GM23338 (cell line): ENCODE results near the gene LDB3. TPM values are rescaled to one million over a fixed set of nuclear protein-coding genes. Genes with fewer than 3 reads are reported as not detected.
A peak's percentile ranks its signal among the peaks of the same experiment; 100 is the strongest.

Experiments
- ATAC-seq: fragments of 200-7000 bp; cut with Tn5 transposase; 3 replicates; pipeline ENCODE4 v1.9.1; 2020
- DNase-seq: peaks from one replicate; pipeline ENCODE4 v3.0.0-alpha.2; 2015; ENCODE audit warnings: low spot score
- H2AFZ ChIP-seq: fragments of 200-600 bp; sonication (generic); 2 replicates; pipeline ENCODE4 v1.8.0; 2016; ENCODE audit warnings: antibody characterized with exemption, mild to moderate bottlenecking, moderate library complexity
- H3F3A ChIP-seq: fragments of 200-600 bp; sonication (generic); replicated peaks from 2 replicates; pipeline ENCODE4 v1.8.0; 2017; ENCODE audit warnings: antibody characterized with exemption, mixed run types, low read depth
- H3K27ac ChIP-seq: fragments of 200-600 bp; sonication (generic); 2 replicates; pipeline ENCODE4 v1.6.1; 2016; ENCODE audit warnings: low read depth
- H3K27me3 ChIP-seq: fragments of 200-600 bp; sonication (generic); 2 replicates; pipeline ENCODE4 v1.8.0; 2016; ENCODE audit warnings: mild to moderate bottlenecking, mixed run types, moderate library complexity; ENCODE audit not compliant: insufficient read depth
- H3K36me3 ChIP-seq: fragments of 200-600 bp; sonication (generic); 2 replicates; pipeline ENCODE4 v1.8.0; 2016; ENCODE audit warnings: mild to moderate bottlenecking; ENCODE audit not compliant: insufficient read depth
- H3K4me1 ChIP-seq: fragments of 200-600 bp; sonication (generic); 2 replicates; pipeline ENCODE4 v1.8.0; 2016; ENCODE audit warnings: mild to moderate bottlenecking, moderate library complexity; ENCODE audit not compliant: insufficient read depth
- H3K4me2 ChIP-seq: fragments of 200-600 bp; sonication (generic); 2 replicates; pipeline ENCODE4 v1.7.1; 2017; ENCODE audit warnings: mixed run types
- H3K4me3 ChIP-seq: fragments of 200-600 bp; sonication (generic); 2 replicates; pipeline ENCODE4 v1.6.1; 2016; ENCODE audit warnings: mixed run types
- H3K79me2 ChIP-seq: fragments of 200-600 bp; sonication (generic); replicated peaks from 2 replicates; pipeline ENCODE4 v1.8.0; 2017; ENCODE audit warnings: mild to moderate bottlenecking; ENCODE audit not compliant: insufficient read depth
- H3K9me2 ChIP-seq: fragments of 200-600 bp; sonication (generic); 2 replicates; pipeline ENCODE4 v1.8.0; 2017; ENCODE audit not compliant: insufficient read depth
- H4K20me1 ChIP-seq: fragments of 200-600 bp; sonication (generic); replicated peaks from 2 replicates; pipeline ENCODE4 v1.8.0; 2017; ENCODE audit warnings: mild to moderate bottlenecking; ENCODE audit not compliant: insufficient read depth
- H3K27ac Mint-ChIP-seq: 2 replicates; pipeline ENCODE4 v1.8.0; 2020; ENCODE audit warnings: inconsistent platforms, mild to moderate bottlenecking, moderate library complexity, mixed read lengths
- H3K27me3 Mint-ChIP-seq: 3 replicates; pipeline ENCODE4 v1.8.0; 2022; ENCODE audit warnings: low read depth, mild to moderate bottlenecking, moderate library complexity, mixed read lengths, inconsistent platforms; ENCODE audit not compliant: insufficient read depth, poor library complexity
- H3K36me3 Mint-ChIP-seq: 3 replicates; pipeline ENCODE4 v1.8.0; 2021; ENCODE audit warnings: low read depth, mild to moderate bottlenecking, inconsistent platforms, moderate library complexity, mixed read lengths
- H3K4me1 Mint-ChIP-seq: 3 replicates; pipeline ENCODE4 v1.8.0; 2020; ENCODE audit warnings: mild to moderate bottlenecking, inconsistent platforms, mixed read lengths
- H3K4me3 Mint-ChIP-seq: 3 replicates; pipeline ENCODE4 v1.8.0; 2021; ENCODE audit warnings: moderate library complexity, mild to moderate bottlenecking, inconsistent platforms, mixed read lengths
- H3K9me3 Mint-ChIP-seq: 3 replicates; pipeline ENCODE4 v1.8.0; 2020; ENCODE audit warnings: moderate library complexity, mild to moderate bottlenecking, inconsistent platforms, mixed read lengths
- CREB1 ChIP-seq: fragments of 250-450 bp; sonication (Bioruptor Pico); IDR thresholded peaks from 2 replicates; pipeline ENCODE4 v1.5.0; 2020; ENCODE audit warnings: low read depth, mild to moderate bottlenecking, moderate library complexity
- CTCF ChIP-seq, 2 experiments: fragments of 200-600 bp in 1 of 2; sonication (generic) in 1 of 2; conservative IDR thresholded peaks; 2 replicates each; pipeline versions ENCODE4 v1.5.1 to v1.6.1; 2016 to 2017; ENCODE audit warnings: antibody characterized with exemption in 2 of 2, low read depth in 2 of 2, mild to moderate bottlenecking in 2 of 2, moderate library complexity in 1 of 2
- ETS1 ChIP-seq: IDR thresholded peaks from 2 replicates; pipeline ENCODE4 v1.6.1; 2016; ENCODE audit warnings: antibody characterized with exemption
- EZH2 ChIP-seq: fragments of 200-600 bp; sonication (generic); IDR thresholded peaks from one replicate; pipeline ENCODE4 v1.8.0; 2017; ENCODE audit warnings: antibody characterized with exemption, mild to moderate bottlenecking, low read depth; ENCODE audit not compliant: unreplicated experiment
- EZH2phosphoT487 ChIP-seq: fragments of 200-600 bp; sonication (generic); IDR thresholded peaks from one replicate; pipeline ENCODE4 v1.8.1; 2018; ENCODE audit warnings: antibody characterized with exemption; ENCODE audit not compliant: unreplicated experiment
- JUNB ChIP-seq: IDR thresholded peaks from one replicate; pipeline ENCODE4 v1.6.1; 2016; ENCODE audit warnings: antibody characterized with exemption; ENCODE audit not compliant: unreplicated experiment
- NANOG ChIP-seq: IDR thresholded peaks from 2 replicates; pipeline ENCODE4 v1.6.1; 2016; ENCODE audit warnings: antibody characterized with exemption, borderline replicate concordance
- POLR2AphosphoS5 ChIP-seq: IDR thresholded peaks from 2 replicates; pipeline ENCODE4 v1.6.1; 2016; ENCODE audit warnings: antibody characterized with exemption, low read depth
- STAT1 ChIP-seq: IDR thresholded peaks from one replicate; pipeline ENCODE4 v1.6.1; 2016; ENCODE audit warnings: antibody characterized with exemption; ENCODE audit not compliant: unreplicated experiment
- ZNF114 ChIP-seq: fragments of 250-450 bp; sonication (Bioruptor Pico); IDR thresholded peaks from 2 replicates; pipeline ENCODE4 v1.5.0; 2020; ENCODE audit warnings: mild to moderate bottlenecking, moderate library complexity
- ZNF331 ChIP-seq: fragments of 250-450 bp; sonication (Bioruptor Pico); IDR thresholded peaks from 2 replicates; pipeline ENCODE4 v1.5.0; 2020; ENCODE audit warnings: low read depth, mild to moderate bottlenecking, moderate library complexity
- polyA plus RNA-seq: library from polyadenylated mRNA; unstranded; fragments of >200 nt; fragmentation: Nextera tagmentation; extraction: Ambion mirVana; gene quantifications from 2 replicates; pipeline ENCODE4 v1.2.1, GENCODE V29; 2016
- total RNA-seq: library from RNA; depleted of rRNA; stranded (reverse); fragments of >200 nt; shearing (Covaris generic); gene quantifications from 2 replicates; pipeline ENCODE4 v1.2.3, GENCODE V29; 2014
- TF ChIP-seq, protein P1 (sequence below): IDR thresholded peaks from one replicate; pipeline ENCODE4 v1.6.1; 2018; ENCODE audit warnings: antibody characterized with exemption; ENCODE audit not compliant: unreplicated experiment
- TF ChIP-seq, protein P2 (sequence below): fragments of 250-450 bp; sonication (Bioruptor Pico); IDR thresholded peaks from 2 replicates; pipeline ENCODE4 v1.5.0; 2020; ENCODE audit warnings: mild to moderate bottlenecking, moderate library complexity

LDB3 gene
- total and polyA plus RNA-seq, 2 experiments from 2014 or later, result 0.14 to 0.16 TPM

GRCh38 chr10:86715156-86715795 is 47.0 kb downstream of the LDB3 start:
- Histone ChIP-seq H2AFZ (peak overlapping the region; percentile 76; the same call in 1 of the 2 replicates), H3K4me3 (no peak overlapping the region), H3K9me2 (no peaks in the 10 kb centered on the region), H4K20me1 (no peaks in the 10 kb centered on the region), H3K4me1 (peaks cover 22% of the 10 kb centered on the region), H3K27ac (no peak overlapping the region), H3K79me2 (no peaks in the 10 kb centered on the region), H3K4me2 (no peak overlapping the region), H3K27me3 (no peaks in the 10 kb centered on the region), H3F3A (peaks cover 12% of the 10 kb centered on the region; the same call in 1 of the 2 replicates), H3K36me3 (no peaks in the 10 kb centered on the region)
- no peak overlapping the region for H3K27ac Mint-ChIP-seq
- H3K27me3 Mint-ChIP-seq, result peaks cover 19% of the 10 kb centered on the region
- no peaks in the 10 kb centered on the region; the same call in 2 of the 3 replicates for H3K9me3 Mint-ChIP-seq
- no peak for ATAC-seq
- peaks cover 30% of the 10 kb centered on the region for H3K4me1 Mint-ChIP-seq
- DNase-seq, result no peak
- no peak overlapping the region for H3K4me3 Mint-ChIP-seq
- TF ChIP-seq NANOG, result no peak
- no peak for TF ChIP-seq ZNF331
- no peak for TF ChIP-seq CREB1 (CRISPR knock-in tag)
- no peak for TF ChIP-seq ETS1
- no peak for TF ChIP-seq POLR2AphosphoS5
- TF ChIP-seq ZNF114 (CRISPR knock-in tag), result no peak
- TF ChIP-seq, protein P1, sequence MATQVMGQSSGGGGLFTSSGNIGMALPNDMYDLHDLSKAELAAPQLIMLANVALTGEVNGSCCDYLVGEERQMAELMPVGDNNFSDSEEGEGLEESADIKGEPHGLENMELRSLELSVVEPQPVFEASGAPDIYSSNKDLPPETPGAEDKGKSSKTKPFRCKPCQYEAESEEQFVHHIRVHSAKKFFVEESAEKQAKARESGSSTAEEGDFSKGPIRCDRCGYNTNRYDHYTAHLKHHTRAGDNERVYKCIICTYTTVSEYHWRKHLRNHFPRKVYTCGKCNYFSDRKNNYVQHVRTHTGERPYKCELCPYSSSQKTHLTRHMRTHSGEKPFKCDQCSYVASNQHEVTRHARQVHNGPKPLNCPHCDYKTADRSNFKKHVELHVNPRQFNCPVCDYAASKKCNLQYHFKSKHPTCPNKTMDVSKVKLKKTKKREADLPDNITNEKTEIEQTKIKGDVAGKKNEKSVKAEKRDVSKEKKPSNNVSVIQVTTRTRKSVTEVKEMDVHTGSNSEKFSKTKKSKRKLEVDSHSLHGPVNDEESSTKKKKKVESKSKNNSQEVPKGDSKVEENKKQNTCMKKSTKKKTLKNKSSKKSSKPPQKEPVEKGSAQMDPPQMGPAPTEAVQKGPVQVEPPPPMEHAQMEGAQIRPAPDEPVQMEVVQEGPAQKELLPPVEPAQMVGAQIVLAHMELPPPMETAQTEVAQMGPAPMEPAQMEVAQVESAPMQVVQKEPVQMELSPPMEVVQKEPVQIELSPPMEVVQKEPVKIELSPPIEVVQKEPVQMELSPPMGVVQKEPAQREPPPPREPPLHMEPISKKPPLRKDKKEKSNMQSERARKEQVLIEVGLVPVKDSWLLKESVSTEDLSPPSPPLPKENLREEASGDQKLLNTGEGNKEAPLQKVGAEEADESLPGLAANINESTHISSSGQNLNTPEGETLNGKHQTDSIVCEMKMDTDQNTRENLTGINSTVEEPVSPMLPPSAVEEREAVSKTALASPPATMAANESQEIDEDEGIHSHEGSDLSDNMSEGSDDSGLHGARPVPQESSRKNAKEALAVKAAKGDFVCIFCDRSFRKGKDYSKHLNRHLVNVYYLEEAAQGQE, result no peak
- TF ChIP-seq, protein P2, sequence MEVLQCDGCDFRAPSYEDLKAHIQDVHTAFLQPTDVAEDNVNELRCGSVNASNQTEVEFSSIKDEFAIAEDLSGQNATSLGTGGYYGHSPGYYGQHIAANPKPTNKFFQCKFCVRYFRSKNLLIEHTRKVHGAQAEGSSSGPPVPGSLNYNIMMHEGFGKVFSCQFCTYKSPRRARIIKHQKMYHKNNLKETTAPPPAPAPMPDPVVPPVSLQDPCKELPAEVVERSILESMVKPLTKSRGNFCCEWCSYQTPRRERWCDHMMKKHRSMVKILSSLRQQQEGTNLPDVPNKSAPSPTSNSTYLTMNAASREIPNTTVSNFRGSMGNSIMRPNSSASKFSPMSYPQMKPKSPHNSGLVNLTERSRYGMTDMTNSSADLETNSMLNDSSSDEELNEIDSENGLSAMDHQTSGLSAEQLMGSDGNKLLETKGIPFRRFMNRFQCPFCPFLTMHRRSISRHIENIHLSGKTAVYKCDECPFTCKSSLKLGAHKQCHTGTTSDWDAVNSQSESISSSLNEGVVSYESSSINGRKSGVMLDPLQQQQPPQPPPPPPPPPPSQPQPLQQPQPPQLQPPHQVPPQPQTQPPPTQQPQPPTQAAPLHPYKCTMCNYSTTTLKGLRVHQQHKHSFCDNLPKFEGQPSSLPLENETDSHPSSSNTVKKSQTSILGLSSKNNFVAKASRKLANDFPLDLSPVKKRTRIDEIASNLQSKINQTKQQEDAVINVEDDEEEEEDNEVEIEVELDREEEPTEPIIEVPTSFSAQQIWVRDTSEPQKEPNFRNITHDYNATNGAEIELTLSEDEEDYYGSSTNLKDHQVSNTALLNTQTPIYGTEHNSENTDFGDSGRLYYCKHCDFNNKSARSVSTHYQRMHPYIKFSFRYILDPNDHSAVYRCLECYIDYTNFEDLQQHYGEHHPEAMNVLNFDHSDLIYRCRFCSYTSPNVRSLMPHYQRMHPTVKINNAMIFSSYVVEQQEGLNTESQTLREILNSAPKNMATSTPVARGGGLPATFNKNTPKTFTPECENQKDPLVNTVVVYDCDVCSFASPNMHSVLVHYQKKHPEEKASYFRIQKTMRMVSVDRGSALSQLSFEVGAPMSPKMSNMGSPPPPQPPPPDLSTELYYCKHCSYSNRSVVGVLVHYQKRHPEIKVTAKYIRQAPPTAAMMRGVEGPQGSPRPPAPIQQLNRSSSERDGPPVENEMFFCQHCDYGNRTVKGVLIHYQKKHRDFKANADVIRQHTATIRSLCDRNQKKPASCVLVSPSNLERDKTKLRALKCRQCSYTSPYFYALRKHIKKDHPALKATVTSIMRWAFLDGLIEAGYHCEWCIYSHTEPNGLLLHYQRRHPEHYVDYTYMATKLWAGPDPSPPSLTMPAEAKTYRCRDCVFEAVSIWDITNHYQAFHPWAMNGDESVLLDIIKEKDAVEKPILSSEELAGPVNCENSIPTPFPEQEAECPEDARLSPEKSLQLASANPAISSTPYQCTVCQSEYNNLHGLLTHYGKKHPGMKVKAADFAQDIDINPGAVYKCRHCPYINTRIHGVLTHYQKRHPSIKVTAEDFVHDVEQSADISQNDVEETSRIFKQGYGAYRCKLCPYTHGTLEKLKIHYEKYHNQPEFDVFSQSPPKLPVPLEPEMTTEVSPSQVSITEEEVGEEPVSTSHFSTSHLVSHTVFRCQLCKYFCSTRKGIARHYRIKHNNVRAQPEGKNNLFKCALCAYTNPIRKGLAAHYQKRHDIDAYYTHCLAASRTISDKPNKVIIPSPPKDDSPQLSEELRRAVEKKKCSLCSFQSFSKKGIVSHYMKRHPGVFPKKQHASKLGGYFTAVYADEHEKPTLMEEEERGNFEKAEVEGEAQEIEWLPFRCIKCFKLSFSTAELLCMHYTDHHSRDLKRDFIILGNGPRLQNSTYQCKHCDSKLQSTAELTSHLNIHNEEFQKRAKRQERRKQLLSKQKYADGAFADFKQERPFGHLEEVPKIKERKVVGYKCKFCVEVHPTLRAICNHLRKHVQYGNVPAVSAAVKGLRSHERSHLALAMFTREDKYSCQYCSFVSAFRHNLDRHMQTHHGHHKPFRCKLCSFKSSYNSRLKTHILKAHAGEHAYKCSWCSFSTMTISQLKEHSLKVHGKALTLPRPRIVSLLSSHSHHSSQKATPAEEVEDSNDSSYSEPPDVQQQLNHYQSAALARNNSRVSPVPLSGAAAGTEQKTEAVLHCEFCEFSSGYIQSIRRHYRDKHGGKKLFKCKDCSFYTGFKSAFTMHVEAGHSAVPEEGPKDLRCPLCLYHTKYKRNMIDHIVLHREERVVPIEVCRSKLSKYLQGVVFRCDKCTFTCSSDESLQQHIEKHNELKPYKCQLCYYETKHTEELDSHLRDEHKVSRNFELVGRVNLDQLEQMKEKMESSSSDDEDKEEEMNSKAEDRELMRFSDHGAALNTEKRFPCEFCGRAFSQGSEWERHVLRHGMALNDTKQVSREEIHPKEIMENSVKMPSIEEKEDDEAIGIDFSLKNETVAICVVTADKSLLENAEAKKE (CRISPR knock-in tag), result no peak
- no peak for TF ChIP-seq JUNB
- no peak for TF ChIP-seq CTCF (conservative IDR thresholded peaks at IDR 0.05; ENCODE audit: low read depth in 2 of 2)
- no peak for TF ChIP-seq STAT1
- no peak for TF ChIP-seq EZH2phosphoT487
- no peak for TF ChIP-seq EZH2
- no peaks in the 10 kb centered on the region; the same call in 2 of the 3 replicates for H3K36me3 Mint-ChIP-seq
